H1 (cell line): ENCODE data around the gene PRKCD. TPM values are rescaled to one million over a fixed set of nuclear protein-coding genes. Genes with fewer than 3 reads are reported as not detected.

Experiments
- CTCF ChIA-PET: fragments of 300-600 bp; sonication (Branson Sonifier 250); formaldehyde crosslinking; loops from one replicate; lab custom pipeline; 2021; ENCODE audit not compliant: partially characterized antibody; lab: Charles Lee
- POLR2A ChIA-PET: fragments of 300-600 bp; sonication (Branson Sonifier 250); formaldehyde crosslinking; loops from one replicate; lab custom pipeline; 2021; ENCODE audit warnings: inconsistent platforms; ENCODE audit not compliant: partially characterized antibody; lab: Charles Lee
- DNase-seq, 2 experiments: peaks; one replicate each; pipeline versions ENCODE4 v3.0.0 to v3.0.0-alpha.2; 2010 to 2022; ENCODE audit warnings: low spot score in 2 of 2, low read depth in 1 of 2, mixed read lengths in 1 of 2
- FAIRE-seq: peaks from 2 replicates; lab custom pipeline; 2011; peaks lifted over from hg19 to GRCh38; lab: Jason Lieb, UNC
- H2AFZ ChIP-seq: 2 replicates; pipeline ENCODE4 v1.8.1; 2012; ENCODE audit warnings: low read length, inconsistent platforms
- H2AK5ac ChIP-seq: 2 replicates; pipeline ENCODE4 v1.6.1; 2013; ENCODE audit warnings: low read depth, low read length
- H2BK120ac ChIP-seq: replicated peaks from 2 replicates; pipeline ENCODE3; 2013; ENCODE audit warnings: low read depth, low read length, inconsistent platforms
- H2BK12ac ChIP-seq: 2 replicates; pipeline ENCODE4 v1.6.1; 2013; ENCODE audit warnings: low read depth, low read length
- H2BK15ac ChIP-seq: 2 replicates; pipeline ENCODE4 v1.6.1; 2013; ENCODE audit warnings: low read length
- H2BK20ac ChIP-seq: 2 replicates; pipeline ENCODE4 v1.6.1; 2013; ENCODE audit warnings: low read length
- H2BK5ac ChIP-seq: 2 replicates; pipeline ENCODE4 v1.6.1; 2013; ENCODE audit warnings: low read depth, low read length
- H3K14ac ChIP-seq: 2 replicates; pipeline ENCODE4 v1.6.1; 2013; ENCODE audit warnings: inconsistent platforms; ENCODE audit not compliant: insufficient read length
- H3K18ac ChIP-seq: 2 replicates; pipeline ENCODE4 v1.6.1; 2013; ENCODE audit warnings: low read length; ENCODE audit errors: extremely low read depth
- H3K23ac ChIP-seq: 2 replicates; pipeline ENCODE4 v1.6.1; 2013; ENCODE audit warnings: inconsistent platforms; ENCODE audit not compliant: insufficient read length
- H3K23me2 ChIP-seq: 2 replicates; pipeline ENCODE4 v1.6.1; 2013; ENCODE audit warnings: low read depth, low read length
- H3K27ac ChIP-seq: 2 replicates; pipeline ENCODE4 v1.6.1; 2011; ENCODE audit warnings: low read depth, low read length, inconsistent platforms
- H3K27me3 ChIP-seq, 4 experiments: replicated peaks in 1 of 4; 1 replicate in 1 of 4; 2 replicates in 3 of 4; pipeline versions ENCODE4 v1.6.1 to v1.8.1; 2011 to 2013; ENCODE audit warnings: low read length in 3 of 4, mild to moderate bottlenecking in 3 of 4, inconsistent platforms in 2 of 4, mixed read lengths in 2 of 4, moderate library complexity in 1 of 4; ENCODE audit not compliant: control insufficient read depth in 3 of 4, insufficient read depth in 3 of 4; ENCODE audit errors: extremely low read depth in 1 of 4
- H3K36me3 ChIP-seq, 4 experiments: 2 replicates each; pipeline versions ENCODE4 v1.6.1 to v1.8.1; 2011 to 2013; ENCODE audit warnings: mild to moderate bottlenecking in 4 of 4, low read length in 3 of 4, moderate library complexity in 2 of 4, control low read depth in 1 of 4, inconsistent platforms in 1 of 4; ENCODE audit not compliant: insufficient read depth in 4 of 4, control insufficient read depth in 2 of 4
- H3K4ac ChIP-seq: replicated peaks from 2 replicates; pipeline ENCODE3; 2013; ENCODE audit warnings: low read length, low read depth, mixed read lengths, inconsistent platforms; ENCODE audit not compliant: insufficient read length
- H3K4me1 ChIP-seq, 4 experiments: replicated peaks in 1 of 4; 1 replicate in 1 of 4; 2 replicates in 3 of 4; pipeline versions ENCODE4 v1.6.1 to v1.8.1; 2011 to 2013; ENCODE audit warnings: low read length in 3 of 4, inconsistent platforms in 2 of 4, mixed read lengths in 1 of 4; ENCODE audit not compliant: insufficient read depth in 4 of 4, control insufficient read depth in 3 of 4
- H3K4me2 ChIP-seq, 2 experiments: 2 replicates each; pipeline versions ENCODE4 v1.6.1 to v1.8.1; 2011 to 2013; ENCODE audit warnings: low read depth in 2 of 2, low read length in 2 of 2, control low read depth in 1 of 2, inconsistent platforms in 1 of 2, mild to moderate bottlenecking in 1 of 2; ENCODE audit not compliant: insufficient read depth in 1 of 2
- H3K4me3 ChIP-seq, 4 experiments: fragments of 200-600, 300-600 bp in 1 of 4; sonication (generic), shearing (Covaris generic), sonication (Bioruptor Twin) in 1 of 4; 2 replicates each; pipeline versions ENCODE4 v1.5.1 to v1.8.1; 2011 to 2016; ENCODE audit warnings: low read length in 4 of 4, low read depth in 3 of 4, control low read depth in 2 of 4, inconsistent platforms in 2 of 4, mild to moderate bottlenecking in 2 of 4, mixed read lengths in 1 of 4, moderate library complexity in 1 of 4; ENCODE audit not compliant: insufficient read depth in 2 of 4; ENCODE audit errors: extremely low read depth in 1 of 4
- H3K56ac ChIP-seq: replicated peaks from 2 replicates; pipeline ENCODE3; 2013; ENCODE audit warnings: low read depth, mild to moderate bottlenecking, mixed read lengths, low read length, inconsistent platforms; ENCODE audit not compliant: insufficient read length
- H3K79me1 ChIP-seq: 2 replicates; pipeline ENCODE4 v1.6.1; 2013; ENCODE audit warnings: low read depth, low read length, control low read depth
- H3K79me2 ChIP-seq, 2 experiments: 2 replicates each; pipeline versions ENCODE4 v1.6.1 to v1.8.1; 2012 to 2013; ENCODE audit warnings: low read length in 2 of 2, mild to moderate bottlenecking in 2 of 2, inconsistent platforms in 1 of 2; ENCODE audit not compliant: insufficient read depth in 2 of 2, control insufficient read depth in 1 of 2
- H3K9ac ChIP-seq, 4 experiments: replicated peaks in 1 of 4; 1 replicate in 1 of 4; 2 replicates in 3 of 4; pipeline versions ENCODE4 v1.6.1 to v1.8.1; 2011 to 2013; ENCODE audit warnings: low read depth in 3 of 4, low read length in 3 of 4, control low read depth in 2 of 4, mild to moderate bottlenecking in 2 of 4, moderate library complexity in 2 of 4, inconsistent platforms in 1 of 4; ENCODE audit errors: extremely low read depth in 1 of 4
- H3K9me3 ChIP-seq, 2 experiments: 2 replicates each; pipeline versions ENCODE4 v1.6.1 to v1.8.1; 2012 to 2013; ENCODE audit warnings: mild to moderate bottlenecking in 2 of 2, moderate library complexity in 2 of 2, control low read depth in 1 of 2, inconsistent platforms in 1 of 2, low read depth in 1 of 2, low read length in 1 of 2, mixed read lengths in 1 of 2; ENCODE audit not compliant: insufficient read depth in 2 of 2
- H4K20me1 ChIP-seq, 2 experiments: replicated peaks in 1 of 2; 2 replicates each; pipeline versions ENCODE3 to v1.8.1; 2011 to 2013; ENCODE audit warnings: inconsistent platforms in 2 of 2, low read length in 2 of 2, mild to moderate bottlenecking in 1 of 2; ENCODE audit not compliant: insufficient read depth in 2 of 2, control insufficient read depth in 1 of 2
- H4K5ac ChIP-seq: 2 replicates; pipeline ENCODE4 v1.6.1; 2013; ENCODE audit warnings: low read length, low read depth, mixed read lengths, inconsistent platforms; ENCODE audit not compliant: insufficient read length
- H4K8ac ChIP-seq: 2 replicates; pipeline ENCODE4 v1.8.0; 2013; ENCODE audit warnings: mild to moderate bottlenecking, moderate library complexity, low read length, inconsistent platforms; ENCODE audit not compliant: insufficient read depth; ENCODE audit errors: extremely low read depth
- H4K91ac ChIP-seq: replicated peaks from 2 replicates; pipeline ENCODE3; 2013; ENCODE audit warnings: low read length, mixed read lengths, inconsistent platforms; ENCODE audit not compliant: insufficient read length
- NANOG ChIP-seq: IDR thresholded peaks from 2 replicates; pipeline ENCODE4 v1.6.1; 2011; ENCODE audit warnings: low read length, low read depth, mild to moderate bottlenecking, inconsistent platforms; ENCODE audit not compliant: insufficient read depth, poor library complexity, severe bottlenecking
- RAD21 ChIP-seq, 2 experiments: IDR thresholded peaks in 1 of 2; conservative IDR thresholded peaks in 1 of 2; 2 replicates each; pipeline ENCODE4 v1.6.1; 2011; ENCODE audit warnings: low read depth in 2 of 2, low read length in 2 of 2, improper control_type of control experiment in 1 of 2, inconsistent platforms in 1 of 2, mild to moderate bottlenecking in 1 of 2, moderate library complexity in 1 of 2
- SIRT6 ChIP-seq: IDR thresholded peaks from one replicate; pipeline ENCODE4 v1.7.1; 2012; ENCODE audit warnings: low read length, inconsistent platforms
- WGBS, 2 experiments: shearing (Covaris generic) in 1 of 2; methylation state at CpG; one replicate each; pipeline versions ENCODE4 v1.1.6 to v1.1.7; 2013 to 2015; ENCODE audit warnings: low lambda C conversion rate in 2 of 2, mixed read lengths in 2 of 2, inconsistent platforms in 1 of 2, low coverage in 1 of 2, missing lambda C conversion rate in 1 of 2; ENCODE audit not compliant: insufficient replicate concordance in 2 of 2, insufficient coverage in 1 of 2, insufficient read length in 1 of 2; ENCODE audit errors: extremely low coverage in 1 of 2, missing lambda C conversion rate in 1 of 2; 5-methylcytosine and 5-hydroxymethylcytosine counted together
- polyA plus RNA-seq, 7 experiments: library from polyadenylated mRNA; depleted of rRNA in 3 of 7; stranded (reverse) in 5 of 7; unstranded in 2 of 7; fragments of >200 nt in 5 of 7; fragments of 200-250 nt in 2 of 7; gene quantifications; 1 replicate in 5 of 7; 2 replicates in 1 of 7; 4 replicates in 1 of 7; pipeline versions ENCODE4 v1.2.1 to v1.2.3, GENCODE V29; 2011 to 2013; ENCODE audit warnings: missing spikeins in 2 of 7, mixed read lengths in 2 of 7
- total RNA-seq: library from RNA; stranded (reverse); fragmentation: NEBNext Ultra II Directional; extraction: Animal tissue kit (Norgen Biotek cat#: 25700); gene quantifications from 2 replicates; pipeline ENCODE4 v1.2.1, GENCODE V29; 2021
- TF ChIP-seq, protein P1 (sequence below), 3 experiments: IDR thresholded peaks; 1 replicate in 2 of 3; 2 replicates in 1 of 3; pipeline versions ENCODE4 v1.5.1 to v1.6.1; 2011; ENCODE audit warnings: low read length in 3 of 3, mild to moderate bottlenecking in 3 of 3, inconsistent platforms in 2 of 3, low read depth in 1 of 3, moderate library complexity in 1 of 3; ENCODE audit not compliant: insufficient read depth in 1 of 3; ENCODE audit errors: control extremely low read depth in 1 of 3

The PRKCD gene
- total and polyA plus RNA-seq, 2 of the 8 experiments (the other 6 are each of a cell fraction or from before 2014, with no cell fraction given), result 22.6 to 23.9 TPM

DNA sequence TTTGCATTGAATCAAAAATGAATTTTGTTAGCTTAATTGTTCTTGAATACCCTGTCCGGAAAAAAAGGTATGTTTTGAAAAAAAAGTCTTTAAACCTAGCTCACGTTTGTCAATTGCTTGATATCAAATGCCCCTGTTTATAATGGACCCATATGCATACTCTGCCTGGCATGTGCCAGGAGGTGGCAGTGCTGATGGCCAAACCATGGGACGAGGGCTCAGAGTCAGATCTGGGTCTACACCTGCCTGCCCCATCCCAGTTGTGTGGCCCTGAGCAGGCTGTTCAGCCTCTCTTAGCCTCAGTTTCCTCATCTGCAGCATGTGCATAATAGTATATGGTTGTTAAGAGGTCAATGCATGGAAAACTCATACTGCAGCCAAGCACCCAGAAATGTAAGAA lies 38.8 kb downstream of the PRKCD start:
- Histone ChIP-seq H2BK12ac (no peak overlapping the region), H2AK5ac (no peak overlapping the region), H3K18ac (no peak overlapping the region), H3K4ac (no peak overlapping the region), H3K27me3 (no peaks in the 10 kb centered on the region; a peak in 1 of 7 replicates), H3K4me3 (no peak overlapping the region), H3K27ac (no peak overlapping the region), H4K5ac (no peak overlapping the region), H3K79me2 (no peaks in the 10 kb centered on the region), H2BK20ac (no peak overlapping the region), H3K36me3 (no peaks in the 10 kb centered on the region), H3K23ac (no peak overlapping the region), H3K4me2 (no peak overlapping the region), H2AFZ (no peak overlapping the region), H3K56ac (no peak overlapping the region), H3K23me2 (no peaks in the 10 kb centered on the region), H2BK15ac (no peak overlapping the region), H4K91ac (no peak overlapping the region), H4K20me1 (no peaks in the 10 kb centered on the region), H3K9me3 (no peaks in the 10 kb centered on the region), H3K14ac (no peak overlapping the region), H2BK5ac (no peak overlapping the region), H4K8ac (no peak overlapping the region), H3K9ac (no peak overlapping the region), H3K4me1 (peaks cover 0 to 6% (median 1%) of the 10 kb centered on the region in 4 experiments; a peak in 3 of 7 replicates), H2BK120ac (no peak overlapping the region), H3K79me1 (no peaks in the 10 kb centered on the region)
- TF ChIP-seq, protein P1, sequence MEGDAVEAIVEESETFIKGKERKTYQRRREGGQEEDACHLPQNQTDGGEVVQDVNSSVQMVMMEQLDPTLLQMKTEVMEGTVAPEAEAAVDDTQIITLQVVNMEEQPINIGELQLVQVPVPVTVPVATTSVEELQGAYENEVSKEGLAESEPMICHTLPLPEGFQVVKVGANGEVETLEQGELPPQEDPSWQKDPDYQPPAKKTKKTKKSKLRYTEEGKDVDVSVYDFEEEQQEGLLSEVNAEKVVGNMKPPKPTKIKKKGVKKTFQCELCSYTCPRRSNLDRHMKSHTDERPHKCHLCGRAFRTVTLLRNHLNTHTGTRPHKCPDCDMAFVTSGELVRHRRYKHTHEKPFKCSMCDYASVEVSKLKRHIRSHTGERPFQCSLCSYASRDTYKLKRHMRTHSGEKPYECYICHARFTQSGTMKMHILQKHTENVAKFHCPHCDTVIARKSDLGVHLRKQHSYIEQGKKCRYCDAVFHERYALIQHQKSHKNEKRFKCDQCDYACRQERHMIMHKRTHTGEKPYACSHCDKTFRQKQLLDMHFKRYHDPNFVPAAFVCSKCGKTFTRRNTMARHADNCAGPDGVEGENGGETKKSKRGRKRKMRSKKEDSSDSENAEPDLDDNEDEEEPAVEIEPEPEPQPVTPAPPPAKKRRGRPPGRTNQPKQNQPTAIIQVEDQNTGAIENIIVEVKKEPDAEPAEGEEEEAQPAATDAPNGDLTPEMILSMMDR (IDR thresholded peaks at IDR 0.05; ENCODE audit: control extremely low read depth in 1 of 3, insufficient read depth in 1 of 3, low read depth in 1 of 3, low read length in 3 of 3), result peak in 2 of 3 experiments; percentile 10 to 17; a peak in 2 of 4 replicates
- TF ChIP-seq NANOG (no peak), RAD21 (IDR thresholded peaks at IDR 0.05 in 1 of 2, conservative IDR thresholded peaks at IDR 0.05 in 1 of 2; ENCODE audit: low read depth in 2 of 2, low read length in 2 of 2) (peak; percentile 27 to 39; a peak in 3 of 4 replicates), SIRT6 (no peak)
- WGBS, 2 experiments, result 87% methylated on average over 3 of the region's 3 CpGs; no CpG with 5 or more reads in 1 of the 2 experiments
- DNase-seq (no peak), FAIRE-seq (no peak)
- ChIA-PET CTCF (interaction anchor here (0.9 to 8.3 kb wide), 8 partner anchors 8 to 343 kb away, joined by 3 to 164 read pairs (median 3); partner anchors contain the start of gene RFT1), POLR2A (interaction anchor here (1.1 kb wide), 1 partner anchor 15 kb away, joined by 3 read pairs; no protein-coding TSS in a partner anchor)
